CD4-positive, alpha-beta T cell treated with Interleukin-12 subunit alpha and Interleukin-12 subunit beta, for 1 hour (primary cell): ENCODE measurements around the gene UBE3C.

Source experiments
- DNase-seq: peaks from one replicate; pipeline ENCODE4 v3.0.0-alpha.2; 2020

The UBE3C gene

DNA sequence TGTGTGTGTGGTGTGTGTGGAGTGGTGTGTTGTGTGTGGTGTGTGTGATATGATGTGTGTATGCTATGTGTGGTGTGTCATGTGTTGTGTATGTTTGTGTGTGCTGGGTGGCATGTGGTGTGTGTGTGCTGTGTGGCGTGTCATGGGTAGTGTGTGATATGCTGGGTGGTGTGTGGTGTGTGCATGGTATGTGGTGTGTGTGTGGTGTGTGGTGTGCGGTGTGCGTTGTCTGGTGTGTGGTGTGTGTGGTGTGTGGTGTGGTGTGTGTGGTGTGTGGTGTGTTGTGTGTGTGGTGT, 160.5 kb downstream of the UBE3C start:
- no peak for DNase-seq

DNA sequence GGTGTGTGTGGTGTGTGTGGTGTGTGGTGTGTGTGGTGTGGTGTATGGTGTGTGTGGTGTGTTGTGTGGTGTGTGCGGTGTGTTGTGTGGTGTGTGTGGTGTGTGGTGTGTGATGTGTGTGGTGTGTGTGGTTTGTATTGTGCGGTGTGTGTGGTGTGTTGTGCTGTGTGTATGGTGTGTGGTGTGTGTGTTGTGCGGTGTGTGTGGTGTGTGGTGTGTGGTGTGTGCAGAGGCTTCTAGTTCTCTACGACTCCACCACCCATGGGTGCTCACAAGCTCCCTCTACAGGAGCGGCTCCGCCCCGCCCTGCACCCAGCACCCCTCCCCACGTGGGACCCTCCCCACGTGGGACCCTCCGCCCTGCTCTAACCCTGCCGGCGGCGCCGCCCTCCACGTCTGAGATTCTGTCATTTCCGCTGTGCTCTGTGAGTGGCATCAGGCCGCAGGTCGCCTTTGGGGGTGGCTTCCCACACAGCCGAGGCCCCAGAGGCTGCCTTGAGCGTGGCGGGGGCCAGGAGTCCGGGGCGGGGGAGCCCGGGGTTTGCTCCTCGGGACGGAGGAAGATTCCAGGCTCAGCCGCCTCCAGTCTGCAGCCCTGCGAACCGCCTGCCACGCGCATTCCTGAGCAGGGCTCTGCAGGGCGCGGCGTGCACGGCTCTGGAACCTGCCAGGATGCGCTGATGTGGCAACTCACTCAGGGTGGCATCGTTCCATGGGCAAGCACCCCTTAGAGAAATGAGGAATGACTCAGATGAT, 161.1 kb downstream of the UBE3C start:
- DNase-seq = peak; percentile 63

DNA sequence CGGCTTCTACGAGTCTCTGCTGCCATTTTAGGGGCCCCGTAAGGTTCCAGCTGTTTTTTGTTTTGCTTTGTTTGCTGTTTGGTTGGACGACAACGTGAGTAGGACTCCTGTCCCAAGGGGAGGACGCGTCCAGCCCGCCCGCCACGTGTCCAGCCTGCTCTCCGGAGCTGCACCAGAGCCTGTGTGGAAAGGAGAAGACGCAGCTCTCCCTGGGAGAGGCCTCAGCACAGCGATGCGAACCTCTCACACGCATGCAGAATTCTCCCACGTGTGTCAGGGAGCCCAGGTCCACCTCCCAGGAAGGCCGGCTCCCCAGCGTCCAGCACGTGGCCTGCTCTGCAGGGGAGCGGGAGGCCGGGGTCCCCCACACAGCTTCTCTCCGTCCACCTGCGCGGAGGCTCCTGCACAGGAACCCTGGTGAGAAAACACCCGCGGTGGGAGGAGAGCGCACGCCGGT, 161.7 kb downstream of the UBE3C start:
- no peak for DNase-seq

DNA sequence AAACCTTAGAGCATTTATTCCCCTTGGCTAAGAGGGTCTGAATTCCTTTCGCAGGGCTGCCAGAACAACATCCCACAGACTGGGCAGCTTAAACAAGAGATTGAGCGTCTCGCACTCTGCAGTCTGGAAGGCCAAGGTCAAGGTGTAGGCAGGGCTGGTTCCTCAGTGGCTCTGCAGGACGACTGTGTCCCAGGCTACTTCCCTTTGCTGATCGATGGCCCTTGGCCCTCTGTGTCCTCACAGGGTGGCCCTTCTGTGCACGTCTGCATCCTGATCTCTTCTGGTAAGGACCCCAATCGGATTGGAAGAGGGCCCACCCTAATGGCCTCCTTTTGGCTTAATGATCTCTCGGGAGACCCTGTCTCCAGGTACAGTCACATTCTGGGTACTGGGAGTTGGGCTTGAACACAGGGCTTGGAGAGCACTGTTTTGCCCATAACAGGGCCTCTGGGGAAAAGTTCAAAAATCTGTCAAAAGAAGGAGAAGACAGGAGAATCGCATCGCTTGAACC, 162.9 kb downstream of the UBE3C start:
- DNase-seq = no peak

DNA sequence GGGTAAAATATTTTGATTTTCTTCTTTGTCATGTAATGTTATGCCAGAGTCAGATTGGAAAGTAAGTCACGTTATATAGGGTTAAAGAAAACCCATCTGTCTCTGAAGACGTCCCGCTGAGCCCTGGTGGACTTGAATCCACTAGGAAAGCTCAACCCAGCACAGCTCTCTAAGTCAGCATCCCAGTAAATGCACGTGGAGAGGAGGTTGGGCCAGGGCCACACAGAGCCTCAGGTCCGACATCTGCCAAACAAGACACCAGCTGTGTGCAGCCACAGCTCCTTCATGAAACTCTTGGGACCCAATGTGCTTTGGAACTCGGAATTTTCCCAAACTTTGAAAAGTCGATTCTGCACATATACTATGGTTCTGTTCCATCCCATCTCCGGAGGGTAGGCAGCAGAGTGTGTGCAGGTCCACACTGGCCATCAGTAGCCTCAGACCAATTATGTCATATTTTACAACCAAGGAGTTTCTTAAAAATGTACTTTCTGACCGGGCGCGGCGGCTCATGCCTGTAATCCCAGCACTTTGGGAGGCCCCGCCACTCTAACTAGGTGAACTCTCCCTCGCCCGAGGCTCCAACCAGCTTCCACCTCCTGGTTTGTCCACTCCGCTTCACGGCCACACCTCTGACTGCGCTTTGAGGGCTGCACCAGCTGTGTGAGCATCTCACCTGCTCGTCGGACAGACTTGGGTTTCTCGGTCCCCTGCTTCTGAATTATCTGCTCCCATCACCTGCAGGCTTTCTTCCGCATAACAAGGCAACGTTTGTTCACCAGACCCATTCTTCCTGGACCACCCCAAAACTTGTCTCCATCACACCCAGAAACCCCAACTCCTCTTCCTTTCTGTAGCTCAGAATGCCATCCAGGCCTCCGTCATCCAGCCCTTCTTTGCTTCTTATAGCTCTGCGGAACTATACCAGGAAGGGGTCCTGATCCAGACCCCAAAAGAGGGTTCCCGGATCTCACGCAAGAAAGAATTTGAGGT, 168.4 kb downstream of the UBE3C start:
- no peak for DNase-seq

- DNase-seq = no peak
Measured at GRCh38 chr7:157309988-157310668, 171.4 kb downstream of the UBE3C start.

- DNase-seq = no peak
Measured at GRCh38 chr7:157310676-157311185, 172.0 kb downstream of the UBE3C start.

- DNase-seq = no peak
Measured at GRCh38 chr7:157312941-157313340, 174.2 kb downstream of the UBE3C start.

DNA sequence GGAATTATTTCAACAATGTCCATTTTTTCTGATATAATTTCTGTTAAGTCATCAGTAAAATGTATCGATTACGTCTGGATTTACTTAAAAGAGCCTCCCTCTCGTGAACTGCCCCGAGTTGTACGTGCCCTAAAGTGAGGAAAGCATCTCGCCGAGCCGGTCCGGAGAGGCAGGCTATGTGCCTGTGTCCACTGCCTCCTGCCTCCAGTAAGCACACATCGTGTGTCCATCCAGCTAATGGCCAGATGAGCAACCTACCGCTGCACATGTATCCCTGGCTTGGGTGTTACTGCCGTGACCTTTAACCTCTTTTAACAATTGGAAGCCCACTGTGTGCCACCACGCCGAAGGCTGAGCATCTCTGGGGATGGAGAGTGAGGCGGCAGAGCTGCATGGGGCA, 174.9 kb downstream of the UBE3C start:
- no peak for DNase-seq

DNA sequence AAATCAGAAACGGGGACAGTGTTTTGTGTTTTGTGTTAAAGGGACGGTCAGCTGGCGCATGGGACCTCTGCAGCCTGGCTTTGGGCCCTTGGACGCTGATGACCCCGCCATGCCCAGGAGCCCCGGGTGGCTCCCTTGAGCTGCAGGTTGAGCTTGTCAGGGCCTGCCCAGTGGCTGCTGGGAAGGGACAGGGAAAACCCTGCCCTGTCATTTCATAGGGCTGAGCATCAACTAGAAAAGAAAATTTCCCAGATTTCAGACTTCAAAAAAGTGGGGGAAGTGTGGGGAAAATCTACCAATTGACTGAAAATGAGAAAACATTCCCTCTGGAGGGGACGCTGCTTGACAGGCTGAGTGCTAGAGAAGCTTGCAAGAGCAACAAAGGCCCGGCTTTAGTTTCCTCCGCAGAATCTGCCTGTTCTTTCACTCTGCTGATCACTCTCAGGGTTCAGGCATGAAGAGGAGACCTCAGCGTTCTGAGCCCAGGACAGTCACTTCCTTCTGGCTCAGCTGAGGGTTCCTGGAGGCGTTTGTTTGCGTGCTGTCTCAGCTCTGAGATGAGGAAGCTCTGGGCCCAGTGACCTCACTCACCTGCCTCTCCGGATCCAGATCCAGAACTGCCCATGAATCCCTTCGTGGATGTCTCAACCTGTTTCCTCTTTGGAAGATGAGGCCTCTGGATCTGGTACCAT, 179.4 kb downstream of the UBE3C start:
- no peak for DNase-seq
